GM23338 (cell line): ENCODE data around the gene IRF2. TPM values are rescaled to one million over a fixed set of nuclear protein-coding genes. Genes with fewer than 3 reads are reported as not detected.

Experiments
- ATAC-seq: fragments of 200-7000 bp; cut with Tn5 transposase; 3 replicates; pipeline ENCODE4 v1.9.1; 2020
- DNase-seq: peaks from one replicate; pipeline ENCODE4 v3.0.0-alpha.2; 2015; ENCODE audit warnings: low spot score
- H2AFZ ChIP-seq: fragments of 200-600 bp; sonication (generic); 2 replicates; pipeline ENCODE4 v1.8.0; 2016; ENCODE audit warnings: antibody characterized with exemption, mild to moderate bottlenecking, moderate library complexity
- H3F3A ChIP-seq: fragments of 200-600 bp; sonication (generic); replicated peaks from 2 replicates; pipeline ENCODE4 v1.8.0; 2017; ENCODE audit warnings: antibody characterized with exemption, mixed run types, low read depth
- H3K27ac ChIP-seq: fragments of 200-600 bp; sonication (generic); 2 replicates; pipeline ENCODE4 v1.6.1; 2016; ENCODE audit warnings: low read depth
- H3K27me3 ChIP-seq: fragments of 200-600 bp; sonication (generic); 2 replicates; pipeline ENCODE4 v1.8.0; 2016; ENCODE audit warnings: mild to moderate bottlenecking, mixed run types, moderate library complexity; ENCODE audit not compliant: insufficient read depth
- H3K36me3 ChIP-seq: fragments of 200-600 bp; sonication (generic); 2 replicates; pipeline ENCODE4 v1.8.0; 2016; ENCODE audit warnings: mild to moderate bottlenecking; ENCODE audit not compliant: insufficient read depth
- H3K4me1 ChIP-seq: fragments of 200-600 bp; sonication (generic); 2 replicates; pipeline ENCODE4 v1.8.0; 2016; ENCODE audit warnings: mild to moderate bottlenecking, moderate library complexity; ENCODE audit not compliant: insufficient read depth
- H3K4me2 ChIP-seq: fragments of 200-600 bp; sonication (generic); 2 replicates; pipeline ENCODE4 v1.7.1; 2017; ENCODE audit warnings: mixed run types
- H3K4me3 ChIP-seq: fragments of 200-600 bp; sonication (generic); 2 replicates; pipeline ENCODE4 v1.6.1; 2016; ENCODE audit warnings: mixed run types
- H3K79me2 ChIP-seq: fragments of 200-600 bp; sonication (generic); replicated peaks from 2 replicates; pipeline ENCODE4 v1.8.0; 2017; ENCODE audit warnings: mild to moderate bottlenecking; ENCODE audit not compliant: insufficient read depth
- H3K9me2 ChIP-seq: fragments of 200-600 bp; sonication (generic); 2 replicates; pipeline ENCODE4 v1.8.0; 2017; ENCODE audit not compliant: insufficient read depth
- H4K20me1 ChIP-seq: fragments of 200-600 bp; sonication (generic); replicated peaks from 2 replicates; pipeline ENCODE4 v1.8.0; 2017; ENCODE audit warnings: mild to moderate bottlenecking; ENCODE audit not compliant: insufficient read depth
- H3K27ac Mint-ChIP-seq: 2 replicates; pipeline ENCODE4 v1.8.0; 2020; ENCODE audit warnings: inconsistent platforms, mild to moderate bottlenecking, moderate library complexity, mixed read lengths
- H3K27me3 Mint-ChIP-seq: 3 replicates; pipeline ENCODE4 v1.8.0; 2022; ENCODE audit warnings: low read depth, mild to moderate bottlenecking, moderate library complexity, mixed read lengths, inconsistent platforms; ENCODE audit not compliant: insufficient read depth, poor library complexity
- H3K36me3 Mint-ChIP-seq: 3 replicates; pipeline ENCODE4 v1.8.0; 2021; ENCODE audit warnings: low read depth, mild to moderate bottlenecking, inconsistent platforms, moderate library complexity, mixed read lengths
- H3K4me1 Mint-ChIP-seq: 3 replicates; pipeline ENCODE4 v1.8.0; 2020; ENCODE audit warnings: mild to moderate bottlenecking, inconsistent platforms, mixed read lengths
- H3K4me3 Mint-ChIP-seq: 3 replicates; pipeline ENCODE4 v1.8.0; 2021; ENCODE audit warnings: moderate library complexity, mild to moderate bottlenecking, inconsistent platforms, mixed read lengths
- H3K9me3 Mint-ChIP-seq: 3 replicates; pipeline ENCODE4 v1.8.0; 2020; ENCODE audit warnings: moderate library complexity, mild to moderate bottlenecking, inconsistent platforms, mixed read lengths
- CREB1 ChIP-seq: fragments of 250-450 bp; sonication (Bioruptor Pico); IDR thresholded peaks from 2 replicates; pipeline ENCODE4 v1.5.0; 2020; ENCODE audit warnings: low read depth, mild to moderate bottlenecking, moderate library complexity
- CTCF ChIP-seq, 2 experiments: fragments of 200-600 bp in 1 of 2; sonication (generic) in 1 of 2; conservative IDR thresholded peaks; 2 replicates each; pipeline versions ENCODE4 v1.5.1 to v1.6.1; 2016 to 2017; ENCODE audit warnings: antibody characterized with exemption in 2 of 2, low read depth in 2 of 2, mild to moderate bottlenecking in 2 of 2, moderate library complexity in 1 of 2
- EZH2 ChIP-seq: fragments of 200-600 bp; sonication (generic); IDR thresholded peaks from one replicate; pipeline ENCODE4 v1.8.0; 2017; ENCODE audit warnings: antibody characterized with exemption, mild to moderate bottlenecking, low read depth; ENCODE audit not compliant: unreplicated experiment
- JUNB ChIP-seq: IDR thresholded peaks from one replicate; pipeline ENCODE4 v1.6.1; 2016; ENCODE audit warnings: antibody characterized with exemption; ENCODE audit not compliant: unreplicated experiment
- NANOG ChIP-seq: IDR thresholded peaks from 2 replicates; pipeline ENCODE4 v1.6.1; 2016; ENCODE audit warnings: antibody characterized with exemption, borderline replicate concordance
- POLR2AphosphoS5 ChIP-seq: IDR thresholded peaks from 2 replicates; pipeline ENCODE4 v1.6.1; 2016; ENCODE audit warnings: antibody characterized with exemption, low read depth
- REST ChIP-seq: IDR thresholded peaks from one replicate; pipeline ENCODE4 v1.6.1; 2018; ENCODE audit warnings: antibody characterized with exemption; ENCODE audit not compliant: unreplicated experiment
- STAT1 ChIP-seq: IDR thresholded peaks from one replicate; pipeline ENCODE4 v1.6.1; 2016; ENCODE audit warnings: antibody characterized with exemption; ENCODE audit not compliant: unreplicated experiment
- ZNF114 ChIP-seq: fragments of 250-450 bp; sonication (Bioruptor Pico); IDR thresholded peaks from 2 replicates; pipeline ENCODE4 v1.5.0; 2020; ENCODE audit warnings: mild to moderate bottlenecking, moderate library complexity
- ZNF331 ChIP-seq: fragments of 250-450 bp; sonication (Bioruptor Pico); IDR thresholded peaks from 2 replicates; pipeline ENCODE4 v1.5.0; 2020; ENCODE audit warnings: low read depth, mild to moderate bottlenecking, moderate library complexity
- ZNF462 ChIP-seq: fragments of 250-450 bp; sonication (Bioruptor Pico); IDR thresholded peaks from 2 replicates; pipeline ENCODE4 v1.5.0; 2020; ENCODE audit warnings: mild to moderate bottlenecking, moderate library complexity
- polyA plus RNA-seq: library from polyadenylated mRNA; unstranded; fragments of >200 nt; fragmentation: Nextera tagmentation; extraction: Ambion mirVana; gene quantifications from 2 replicates; pipeline ENCODE4 v1.2.1, GENCODE V29; 2016
- total RNA-seq: library from RNA; depleted of rRNA; stranded (reverse); fragments of >200 nt; shearing (Covaris generic); gene quantifications from 2 replicates; pipeline ENCODE4 v1.2.3, GENCODE V29; 2014

Gene IRF2
- total and polyA plus RNA-seq, 2 experiments from 2014 or later: 14.7 to 15.0 TPM

GRCh38 chr4:184489771-184490170 is 15.4 kb upstream of the IRF2 start (continued):
- TF ChIP-seq ZNF462 (CRISPR knock-in tag) (no peak), STAT1 (no peak), NANOG (no peak), JUNB (no peak)

GRCh38 chr4:184487503-184487902 is 13.2 kb upstream of the IRF2 start:
- no peak overlapping the region for H3K4me2 ChIP-seq
- H3K36me3 ChIP-seq: peaks cover 4% of the 10 kb centered on the region; the same call in 1 of the 2 replicates
- H3K4me3 Mint-ChIP-seq: no peak overlapping the region
- no peak overlapping the region for H2AFZ ChIP-seq
- no peaks in the 10 kb centered on the region; the same call in 1 of the 2 replicates for H3K9me2 ChIP-seq
- H3K27me3 ChIP-seq: no peaks in the 10 kb centered on the region
- H3K4me3 ChIP-seq: no peak overlapping the region
- ATAC-seq: no peak
- DNase-seq: no peak
- H3K27me3 Mint-ChIP-seq: no peaks in the 10 kb centered on the region
- H3F3A ChIP-seq: no peaks in the 10 kb centered on the region
- peaks cover 26% of the 10 kb centered on the region for H3K9me3 Mint-ChIP-seq
- no peaks in the 10 kb centered on the region for H4K20me1 ChIP-seq
- H3K4me1 Mint-ChIP-seq: no peaks in the 10 kb centered on the region
- no peak overlapping the region for H3K27ac Mint-ChIP-seq
- peaks cover 15% of the 10 kb centered on the region; the same call in 2 of the 3 replicates for H3K36me3 Mint-ChIP-seq
- H3K4me1 ChIP-seq: no peaks in the 10 kb centered on the region
- no peaks in the 10 kb centered on the region for H3K79me2 ChIP-seq
- H3K27ac ChIP-seq: no peak overlapping the region
- TF ChIP-seq STAT1 (no peak), CREB1 (no peak), ZNF331 (CRISPR knock-in tag) (no peak), ZNF114 (CRISPR knock-in tag) (no peak), JUNB (no peak), REST (no peak), EZH2 (no peak), POLR2AphosphoS5 (no peak), CTCF (conservative IDR thresholded peaks at IDR 0.05; ENCODE audit: low read depth in 2 of 2) (no peak)
